ENCODE data around the gene DYNAP. TPM values are rescaled to one million over a fixed set of nuclear protein-coding genes. Genes with fewer than 3 reads are reported as not detected.

DYNAP gene
- total and polyA plus RNA-seq, 2 donors (not counting 1 experiment from before 2014, with no cell fraction given), result not detected

GRCh38 chr18:54611816-54612215 is 20.8 kb downstream of the DYNAP start:
- Mint-ChIP-seq H3K9me3 (ENCODE audit: insufficient read depth) (no peaks in the 10 kb centered on the region), H3K27me3 (no peaks in the 10 kb centered on the region), H3K4me1 (no peaks in the 10 kb centered on the region), H3K4me3 (no peak overlapping the region), H3K27ac (no peak overlapping the region)
- Histone ChIP-seq H3K4me3 (ENCODE audit: control extremely low read depth in 1 of 5, extremely low read depth in 1 of 5, insufficient read depth in 1 of 5, low read depth in 2 of 5, low read length in 4 of 5) (no peak overlapping the region), H2AFZ (ENCODE audit: insufficient read depth, low read depth, low read length, poor library complexity, severe bottlenecking) (no peak overlapping the region), H4K20me1 (ENCODE audit: control insufficient read depth, insufficient read depth, low read length, poor library complexity, severe bottlenecking) (no peaks in the 10 kb centered on the region), H3K27ac (ENCODE audit: low read length in 2 of 2) (no peak overlapping the region), H3K4me2 (replicated peaks; ENCODE audit: low read depth, low read length, poor library complexity, severe bottlenecking) (no peak overlapping the region), H3K9ac (ENCODE audit: low read length) (no peak overlapping the region), H3K4me1 (ENCODE audit: control insufficient read depth in 2 of 2, insufficient read depth in 2 of 2, low read length in 2 of 2) (no peaks in the 10 kb centered on the region), H3K9me3 (ENCODE audit: control extremely low read depth in 1 of 3, control insufficient read depth in 2 of 3, insufficient read depth in 1 of 3, low read length in 2 of 3) (no peaks in the 10 kb centered on the region), H3K79me2 (ENCODE audit: control insufficient read depth, insufficient read depth, low read length) (no peaks in the 10 kb centered on the region), H3K27me3 (replicated peaks in 1 of 4; ENCODE audit: control extremely low read depth in 1 of 4, control insufficient read depth in 3 of 4, insufficient read depth in 4 of 4, low read length in 3 of 4) (no peaks in the 10 kb centered on the region), H3K36me3 (replicated peaks in 1 of 2; ENCODE audit: control extremely low read depth in 1 of 2, control insufficient read depth in 1 of 2, extremely low read depth in 1 of 2, insufficient read depth in 2 of 2, low read length in 1 of 2) (no peaks in the 10 kb centered on the region)
- ATAC-seq (ENCODE audit: low read depth) (no peak), DNase-seq (no peak)
- WGBS (ENCODE audit: insufficient coverage), result no CpG with 5 or more reads among the region's 2 CpGs
- ChIA-PET POLR2A (no interaction called here), CTCF (no interaction called here)
- intact Hi-C loops (cut with micrococcal nuclease), result no loop called here
- TF ChIP-seq CTCF (IDR thresholded peaks at IDR 0.05) (no peak), EZH2 (IDR thresholded peaks at IDR 0.05; ENCODE audit: borderline replicate concordance, insufficient read depth, low read depth, low read length, poor library complexity, severe bottlenecking) (no peak)

- Histone ChIP-seq H3K27me3 (replicated peaks in 1 of 4; ENCODE audit: control extremely low read depth in 1 of 4, control insufficient read depth in 3 of 4, insufficient read depth in 4 of 4, low read length in 3 of 4) (no peaks in the 10 kb centered on the region), H2AFZ (ENCODE audit: insufficient read depth, low read depth, low read length, poor library complexity, severe bottlenecking) (no peak overlapping the region), H3K4me3 (ENCODE audit: control extremely low read depth in 1 of 5, extremely low read depth in 1 of 5, insufficient read depth in 1 of 5, low read depth in 2 of 5, low read length in 4 of 5) (no peak overlapping the region), H3K36me3 (replicated peaks in 1 of 2; ENCODE audit: control extremely low read depth in 1 of 2, control insufficient read depth in 1 of 2, extremely low read depth in 1 of 2, insufficient read depth in 2 of 2, low read length in 1 of 2) (no peaks in the 10 kb centered on the region), H3K79me2 (ENCODE audit: control insufficient read depth, insufficient read depth, low read length) (no peaks in the 10 kb centered on the region), H4K20me1 (ENCODE audit: control insufficient read depth, insufficient read depth, low read length, poor library complexity, severe bottlenecking) (no peaks in the 10 kb centered on the region), H3K9me3 (ENCODE audit: control extremely low read depth in 1 of 3, control insufficient read depth in 2 of 3, insufficient read depth in 1 of 3, low read length in 2 of 3) (no peaks in the 10 kb centered on the region), H3K27ac (ENCODE audit: low read length in 2 of 2) (no peak overlapping the region), H3K9ac (ENCODE audit: low read length) (no peak overlapping the region), H3K4me1 (ENCODE audit: control insufficient read depth in 2 of 2, insufficient read depth in 2 of 2, low read length in 2 of 2) (no peaks in the 10 kb centered on the region), H3K4me2 (replicated peaks; ENCODE audit: low read depth, low read length, poor library complexity, severe bottlenecking) (no peak overlapping the region)
- DNase-seq, result no peak
- no peaks in the 10 kb centered on the region for H3K27me3 Mint-ChIP-seq
- POLR2A ChIA-PET, result no interaction called here
- H3K4me3 Mint-ChIP-seq, result no peak overlapping the region
- intact Hi-C loops (cut with micrococcal nuclease), result no loop called here
- no peak overlapping the region for H3K27ac Mint-ChIP-seq
- ATAC-seq (ENCODE audit: low read depth), result no peak
- no peak for TF ChIP-seq CTCF (IDR thresholded peaks at IDR 0.05)
- no peak for TF ChIP-seq EZH2 (IDR thresholded peaks at IDR 0.05; ENCODE audit: borderline replicate concordance, insufficient read depth, low read depth, low read length, poor library complexity, severe bottlenecking)
- CTCF ChIA-PET, result no interaction called here
- WGBS (ENCODE audit: insufficient coverage), result 62% methylated on average over 3 of the region's 4 CpGs
- H3K9me3 Mint-ChIP-seq (ENCODE audit: insufficient read depth), result no peaks in the 10 kb centered on the region
- H3K4me1 Mint-ChIP-seq, result no peaks in the 10 kb centered on the region
These were observed 21.2 kb downstream of the DYNAP start for GRCh38 chr18:54612237-54612636.
